Neutrophil (primary cell): ENCODE data around the gene WBP11.

ENCODE experiments used
- H3K27ac ChIP-seq: fragments of 200-600 bp; sonication (generic); 2 replicates; pipeline ENCODE4 v1.5.1; 2016; ENCODE audit warnings: mild to moderate bottlenecking, moderate library complexity
- H3K27me3 ChIP-seq: fragments of 200-600 bp; sonication (generic); 2 replicates; pipeline ENCODE4 v1.6.0; 2016; ENCODE audit warnings: mild to moderate bottlenecking
- H3K36me3 ChIP-seq: fragments of 200-600 bp; sonication (generic); 2 replicates; pipeline ENCODE4 v1.5.1; 2017
- H3K4me1 ChIP-seq, 2 experiments: fragments of 200-600 bp in 1 of 2; sonication (generic) in 1 of 2; 1 replicate in 1 of 2; 2 replicates in 1 of 2; pipeline versions ENCODE4 v1.5.1 to v1.6.1; 2013 to 2016; ENCODE audit warnings: low read depth in 1 of 2, low read length in 1 of 2, mild to moderate bottlenecking in 1 of 2, moderate library complexity in 1 of 2; ENCODE audit not compliant: control insufficient read depth in 1 of 2, insufficient read depth in 1 of 2
- H3K4me3 ChIP-seq, 2 experiments: fragments of 200-600 bp in 1 of 2; sonication (generic) in 1 of 2; 1 replicate in 1 of 2; 2 replicates in 1 of 2; pipeline ENCODE4 v1.5.1; 2013 to 2016; ENCODE audit warnings: low read depth in 1 of 2, low read length in 1 of 2, mild to moderate bottlenecking in 1 of 2, moderate library complexity in 1 of 2
- H3K9me3 ChIP-seq: fragments of 200-600 bp; sonication (generic); 2 replicates; pipeline ENCODE4 v1.5.1; 2016
- TF ChIP-seq, protein P1 (sequence below): fragments of 200-600 bp; sonication (generic); IDR thresholded peaks from 2 replicates; pipeline ENCODE4 v1.5.1; 2016; ENCODE audit warnings: antibody characterized with exemption

Gene WBP11

DNA sequence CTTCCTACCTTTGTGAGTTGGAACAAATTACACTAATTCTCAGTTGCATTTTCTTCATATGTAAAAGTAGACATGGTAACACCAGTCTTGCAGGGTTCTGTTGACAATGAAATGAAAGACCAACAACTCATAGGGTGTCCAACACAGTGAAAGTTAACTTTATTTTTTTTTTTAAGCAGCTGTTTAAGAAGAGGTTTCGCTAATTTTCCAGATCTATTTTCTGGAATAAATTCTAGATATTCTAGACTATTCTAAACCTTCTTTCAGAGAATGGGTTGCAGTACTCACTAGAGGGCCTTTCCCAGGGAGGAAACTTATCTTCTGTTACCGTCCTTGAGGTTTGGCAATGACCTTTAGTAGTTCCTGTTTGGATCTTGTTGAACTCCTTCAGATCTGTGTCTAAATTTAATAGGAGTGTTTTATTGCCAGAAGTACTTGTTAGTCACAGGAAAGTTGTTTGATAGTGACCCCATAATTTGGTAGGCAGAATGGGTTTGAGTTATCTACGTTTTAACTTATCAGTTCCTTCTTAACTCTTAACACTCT, 42.8 kb upstream of the WBP11 start:
- Histone ChIP-seq H3K4me1 (no peaks in the 10 kb centered on the region), H3K4me3 (no peak overlapping the region), H3K9me3 (no peaks in the 10 kb centered on the region), H3K36me3 (no peaks in the 10 kb centered on the region), H3K27me3 (peaks cover 6% of the 10 kb centered on the region), H3K27ac (no peak overlapping the region)
- TF ChIP-seq, protein P1, sequence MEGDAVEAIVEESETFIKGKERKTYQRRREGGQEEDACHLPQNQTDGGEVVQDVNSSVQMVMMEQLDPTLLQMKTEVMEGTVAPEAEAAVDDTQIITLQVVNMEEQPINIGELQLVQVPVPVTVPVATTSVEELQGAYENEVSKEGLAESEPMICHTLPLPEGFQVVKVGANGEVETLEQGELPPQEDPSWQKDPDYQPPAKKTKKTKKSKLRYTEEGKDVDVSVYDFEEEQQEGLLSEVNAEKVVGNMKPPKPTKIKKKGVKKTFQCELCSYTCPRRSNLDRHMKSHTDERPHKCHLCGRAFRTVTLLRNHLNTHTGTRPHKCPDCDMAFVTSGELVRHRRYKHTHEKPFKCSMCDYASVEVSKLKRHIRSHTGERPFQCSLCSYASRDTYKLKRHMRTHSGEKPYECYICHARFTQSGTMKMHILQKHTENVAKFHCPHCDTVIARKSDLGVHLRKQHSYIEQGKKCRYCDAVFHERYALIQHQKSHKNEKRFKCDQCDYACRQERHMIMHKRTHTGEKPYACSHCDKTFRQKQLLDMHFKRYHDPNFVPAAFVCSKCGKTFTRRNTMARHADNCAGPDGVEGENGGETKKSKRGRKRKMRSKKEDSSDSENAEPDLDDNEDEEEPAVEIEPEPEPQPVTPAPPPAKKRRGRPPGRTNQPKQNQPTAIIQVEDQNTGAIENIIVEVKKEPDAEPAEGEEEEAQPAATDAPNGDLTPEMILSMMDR, result no peak

DNA sequence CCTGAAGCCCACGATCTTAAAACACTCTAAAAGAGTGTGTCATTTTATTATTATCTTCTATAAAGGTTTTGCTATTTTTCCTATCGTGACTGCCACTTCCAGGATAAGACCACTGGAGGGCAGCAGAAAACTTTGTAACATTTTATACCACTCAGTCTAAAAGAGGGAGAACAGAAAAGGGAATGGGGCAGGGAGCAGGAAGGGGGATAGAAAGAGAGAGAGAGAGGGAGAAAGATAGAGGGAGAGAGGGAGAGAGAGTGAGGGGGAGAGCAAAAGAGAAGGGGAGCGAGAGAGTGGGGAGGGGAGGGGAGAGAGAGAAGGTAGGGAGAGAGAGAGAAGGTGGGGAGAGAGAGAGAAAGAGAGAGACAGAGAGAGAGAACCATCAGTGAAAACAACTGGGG, 42.1 kb upstream of the WBP11 start:
- H3K4me3 ChIP-seq, result no peak overlapping the region
- H3K4me1 ChIP-seq, result no peaks in the 10 kb centered on the region
- TF ChIP-seq, protein P1, result peak; percentile 72

DNA sequence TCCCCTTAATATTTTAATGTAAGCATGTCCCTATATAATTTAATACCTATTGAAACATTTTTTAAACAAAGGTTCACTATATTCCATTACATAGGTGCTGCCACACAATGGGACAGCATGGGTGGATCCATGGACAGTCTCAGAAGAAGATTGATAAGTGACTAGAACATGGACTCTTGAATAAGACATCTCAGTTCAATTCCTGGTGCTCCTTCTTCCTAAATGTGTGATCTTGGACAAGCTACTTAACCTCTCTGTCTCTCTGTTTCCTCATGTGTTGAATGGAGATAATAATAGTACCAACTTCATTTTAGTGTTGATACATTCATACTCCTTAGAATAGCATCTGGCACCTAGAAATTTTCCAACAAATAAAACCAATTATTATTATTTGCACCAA, 41.1 kb upstream of the WBP11 start:
- no peak overlapping the region for H3K27ac ChIP-seq
- H3K4me1 ChIP-seq, result no peaks in the 10 kb centered on the region
- H3K36me3 ChIP-seq, result no peaks in the 10 kb centered on the region
- no peak overlapping the region for H3K4me3 ChIP-seq
- no peaks in the 10 kb centered on the region for H3K9me3 ChIP-seq
- TF ChIP-seq, protein P1, result no peak
- H3K27me3 ChIP-seq, result peaks cover 15% of the 10 kb centered on the region

More for the DNA sequence above, 42.1 kb upstream of the WBP11 start:
- no peak overlapping the region for H3K27ac ChIP-seq
- no peaks in the 10 kb centered on the region for H3K36me3 ChIP-seq
- no peaks in the 10 kb centered on the region for H3K9me3 ChIP-seq
- H3K27me3 ChIP-seq, result peaks cover 11% of the 10 kb centered on the region

DNA sequence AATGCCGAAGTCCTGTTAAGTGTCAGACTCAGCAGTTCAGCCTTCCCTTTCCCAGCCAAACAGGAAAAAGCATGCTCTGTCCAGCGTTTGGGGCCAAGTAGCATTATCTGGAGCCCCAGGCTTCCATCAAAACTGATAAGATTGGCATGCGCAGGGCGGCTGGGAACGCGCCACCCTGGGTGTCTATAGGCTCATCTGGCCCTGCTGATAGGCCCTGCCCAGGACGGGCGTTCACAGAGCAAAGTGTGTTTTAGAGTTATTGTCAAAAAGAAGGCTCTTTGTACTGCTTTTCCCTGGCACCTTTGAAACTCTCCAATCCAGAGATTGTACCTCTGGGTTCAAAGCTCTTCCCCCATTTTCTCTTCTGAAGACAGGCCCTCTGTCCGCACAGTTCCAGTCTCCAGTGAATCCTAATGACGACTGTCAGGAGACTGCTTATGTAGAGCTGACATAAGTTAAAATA, 40.2 kb upstream of the WBP11 start, which contains the start of gene ART4:
Gene ART4, minus strand, starts transcription at position 102 of the 463 bp plus-strand sequence. CDS start 413 bp downstream, outside the sequence.
- Histone ChIP-seq H3K4me3 (no peak within 1 kb of the TSS), H3K4me1 (no peaks in the 10 kb centered on the region), H3K9me3 (no peaks in the 10 kb centered on the region), H3K36me3 (no peaks in the 10 kb centered on the region), H3K27me3 (peaks cover 15% of the 10 kb centered on the region), H3K27ac (no peak within 1 kb of the TSS)
- TF ChIP-seq, protein P1, result no peak

DNA sequence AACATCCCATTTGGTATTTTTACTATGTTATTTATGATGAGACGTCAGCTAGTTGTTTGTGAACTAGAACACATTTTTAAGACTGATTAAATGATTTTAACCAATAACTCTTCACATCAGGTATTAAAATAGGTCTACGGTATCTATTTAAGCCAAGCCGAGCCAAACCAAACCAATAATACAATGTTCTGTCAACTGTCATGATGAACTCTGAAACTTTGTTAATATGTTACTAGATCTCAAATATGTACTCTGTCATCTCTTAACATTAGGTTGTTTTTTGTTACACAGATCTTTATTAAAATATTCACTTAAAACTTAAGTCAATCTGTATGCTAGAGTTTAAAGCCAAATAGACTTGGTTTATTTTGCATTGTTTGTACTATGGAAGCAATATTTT, 39.0 kb upstream of the WBP11 start:
- no peaks in the 10 kb centered on the region for H3K4me1 ChIP-seq
- H3K27ac ChIP-seq, result no peak overlapping the region
- peaks cover 15% of the 10 kb centered on the region for H3K27me3 ChIP-seq
- H3K4me3 ChIP-seq, result no peak overlapping the region
- TF ChIP-seq, protein P1, result no peak
- H3K9me3 ChIP-seq, result no peaks in the 10 kb centered on the region
- no peaks in the 10 kb centered on the region for H3K36me3 ChIP-seq
